ENCODE results near the gene COL5A1.

Gene COL5A1

DNA sequence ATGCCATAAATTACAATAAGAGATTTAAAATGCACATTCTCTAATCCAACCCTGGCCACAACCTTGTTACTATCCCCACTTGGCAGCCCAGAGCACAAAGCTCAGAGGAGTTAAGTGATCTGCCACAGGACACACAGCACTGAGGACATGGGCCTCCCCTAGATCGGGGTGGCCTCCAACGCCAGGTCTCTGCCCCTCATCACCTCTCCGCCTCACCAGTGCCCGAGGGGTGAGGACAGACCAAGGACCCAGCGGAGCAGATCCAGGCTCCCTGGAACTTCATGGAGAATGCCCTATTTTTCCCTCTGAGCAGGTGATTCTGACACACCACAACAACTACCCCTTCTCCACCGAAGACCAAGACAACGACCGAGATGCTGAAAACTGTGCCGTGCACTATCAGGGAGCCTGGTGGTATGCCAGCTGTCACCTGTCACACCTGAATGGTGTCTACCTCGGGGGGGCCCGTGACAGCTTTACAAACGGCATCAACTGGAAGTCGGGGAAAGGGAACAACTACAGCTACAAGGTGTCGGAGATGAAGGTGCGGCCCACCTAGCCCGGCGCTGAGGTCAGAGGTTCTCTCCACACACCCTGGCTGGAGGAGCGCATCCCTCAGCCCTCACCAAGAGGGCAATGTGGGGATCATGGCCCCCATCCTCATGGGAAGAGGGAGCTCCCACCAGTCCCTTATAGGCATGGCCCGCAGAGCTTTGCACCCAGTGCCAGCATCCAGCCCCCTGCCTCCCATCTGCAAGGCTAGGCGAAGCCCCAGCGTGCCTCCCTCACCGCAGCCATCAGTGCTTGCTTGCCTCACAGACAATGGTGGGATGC, 226.5 kb downstream of the COL5A1 start:
- DNase-seq, result no peak

DNA sequence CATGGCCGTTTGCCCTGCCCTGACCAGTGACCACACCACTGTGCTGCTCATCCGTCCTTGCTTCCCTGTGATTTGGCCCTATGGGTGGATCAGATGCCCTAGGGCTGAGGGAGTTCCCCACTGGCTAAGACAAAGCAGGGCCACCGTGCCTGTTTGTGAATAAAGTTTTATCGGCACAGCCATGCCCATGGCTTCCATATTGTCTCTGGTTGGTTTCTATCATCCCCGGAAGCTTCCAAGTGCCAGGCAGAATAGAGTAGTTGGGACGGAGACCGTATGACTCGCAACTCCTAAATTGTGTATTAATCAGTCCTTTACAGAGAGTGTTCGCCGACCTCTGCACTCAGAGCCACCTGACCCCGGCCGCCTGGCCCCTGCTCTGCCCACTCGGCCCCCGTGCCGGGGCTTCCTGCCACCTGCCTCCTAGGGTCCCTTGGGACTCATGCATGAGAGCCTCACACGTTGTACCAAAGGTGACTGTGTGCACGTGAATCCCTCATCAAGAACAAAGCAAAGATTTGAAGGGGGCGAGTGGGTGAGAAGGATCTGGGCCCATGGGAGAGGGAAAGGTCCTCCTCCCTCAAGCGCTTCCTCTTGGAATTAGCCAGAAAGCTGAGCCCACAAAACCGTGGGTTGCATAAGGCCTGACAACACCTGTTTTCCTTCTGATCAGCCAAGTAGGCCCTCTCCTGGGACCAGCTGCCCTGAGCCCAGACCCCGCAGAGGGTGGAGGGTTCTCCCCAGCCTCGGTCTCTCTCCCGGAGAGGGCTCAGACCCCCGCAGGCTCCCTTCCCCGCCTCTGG, 227.3 kb downstream of the COL5A1 start:
- no peak for DNase-seq

DNA sequence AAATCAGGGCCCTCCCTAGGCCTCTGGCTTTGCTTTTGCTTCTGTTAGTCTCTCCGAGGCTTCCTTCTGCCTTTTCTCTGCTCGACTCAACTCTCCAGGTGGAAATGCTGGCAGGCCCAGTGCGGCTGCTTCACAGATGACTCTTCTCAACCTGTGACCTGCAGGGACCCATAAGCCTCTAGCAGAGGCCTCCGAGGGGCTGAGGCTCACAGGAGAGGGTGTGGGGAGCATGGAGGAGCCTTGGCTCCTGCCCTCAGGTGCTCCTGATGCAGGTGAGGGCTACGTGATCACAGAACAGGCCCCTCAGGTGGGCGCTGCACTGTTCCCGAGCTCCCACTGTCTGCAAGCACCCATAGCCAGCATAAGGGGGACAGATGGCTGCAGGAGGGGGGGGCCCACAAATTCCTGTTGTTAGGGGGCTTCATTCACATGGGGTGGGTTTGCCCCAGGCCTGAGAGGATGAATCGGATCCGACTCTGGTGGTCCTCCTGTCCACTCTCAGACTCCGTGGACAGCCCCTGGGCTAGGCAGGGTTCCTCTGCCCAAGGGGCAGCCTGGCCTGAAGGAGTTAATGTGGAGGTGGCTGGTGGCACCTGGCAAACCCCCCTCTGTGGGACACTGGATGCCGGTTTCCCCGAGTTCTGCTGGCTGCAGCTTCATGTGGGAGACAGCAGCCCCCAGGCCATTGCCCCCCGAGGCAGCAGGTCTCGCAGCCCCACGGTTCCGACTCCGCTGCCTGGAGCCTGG, 228.1 kb downstream of the COL5A1 start:
- no peak for DNase-seq

DNA sequence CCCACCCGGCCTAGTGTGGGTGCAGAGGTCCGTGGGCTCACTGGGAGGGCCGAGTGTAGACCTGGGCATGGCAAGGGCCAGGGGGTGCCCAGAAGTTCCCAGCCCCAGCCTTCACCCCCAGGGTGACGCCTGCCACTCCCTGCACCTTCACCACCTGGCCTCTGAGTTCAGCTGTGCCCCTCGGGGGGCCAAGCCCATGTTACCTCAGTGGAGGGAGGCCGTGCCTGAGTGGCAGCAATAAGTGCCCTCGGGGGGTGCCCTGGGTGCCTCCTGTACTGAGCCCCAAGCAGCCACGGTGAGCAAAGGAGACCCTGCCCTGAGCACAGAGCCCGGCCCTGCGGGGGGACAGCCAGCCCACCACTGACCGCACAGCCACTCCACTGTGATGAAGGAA, 228.7 kb downstream of the COL5A1 start:
- DNase-seq, result no peak

DNA sequence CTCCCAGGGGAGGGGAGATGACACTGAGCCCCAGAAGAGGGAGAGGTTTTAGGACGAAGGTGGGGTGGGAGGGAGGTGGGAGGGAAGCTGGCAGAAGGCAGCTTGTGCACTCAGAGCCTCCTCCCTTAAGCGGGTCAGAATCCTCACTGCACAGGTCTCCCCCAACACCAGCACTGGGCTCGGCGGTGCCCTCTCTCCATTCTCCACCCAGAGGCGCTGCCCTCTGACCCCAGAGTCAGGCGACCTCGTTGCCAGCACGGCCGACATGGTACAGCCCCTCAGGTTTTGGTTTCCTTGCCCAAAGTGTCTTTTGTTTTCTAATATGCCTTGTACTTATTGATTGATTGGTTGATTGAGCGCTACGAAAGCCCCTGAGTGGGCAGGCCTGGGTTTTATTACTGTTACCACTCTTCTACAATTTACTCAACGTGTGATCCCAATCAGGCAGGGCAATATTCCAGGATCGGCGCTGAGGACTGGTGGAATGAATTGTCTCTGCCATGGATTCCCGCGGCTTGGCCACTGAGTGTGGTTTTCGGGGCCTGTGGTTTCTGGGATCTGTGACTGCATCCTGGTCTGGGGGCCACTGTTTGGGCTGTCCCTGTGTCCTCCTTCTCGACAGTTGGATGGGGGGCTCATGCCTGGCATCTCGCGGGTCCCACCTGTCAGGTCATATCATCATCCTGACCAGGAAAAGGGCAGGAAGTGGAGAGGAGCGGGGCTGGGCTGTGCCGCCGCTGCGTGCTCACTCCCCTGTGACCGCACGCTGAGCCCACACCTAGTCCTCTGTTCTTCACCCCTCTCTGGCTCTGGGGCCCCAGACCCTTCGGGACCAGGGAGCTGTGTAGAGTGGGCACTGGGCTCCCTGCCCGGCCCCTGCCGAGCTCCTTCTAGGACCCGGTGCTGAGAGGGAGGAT, 229.4 kb downstream of the COL5A1 start:
- DNase-seq, result no peak

DNA sequence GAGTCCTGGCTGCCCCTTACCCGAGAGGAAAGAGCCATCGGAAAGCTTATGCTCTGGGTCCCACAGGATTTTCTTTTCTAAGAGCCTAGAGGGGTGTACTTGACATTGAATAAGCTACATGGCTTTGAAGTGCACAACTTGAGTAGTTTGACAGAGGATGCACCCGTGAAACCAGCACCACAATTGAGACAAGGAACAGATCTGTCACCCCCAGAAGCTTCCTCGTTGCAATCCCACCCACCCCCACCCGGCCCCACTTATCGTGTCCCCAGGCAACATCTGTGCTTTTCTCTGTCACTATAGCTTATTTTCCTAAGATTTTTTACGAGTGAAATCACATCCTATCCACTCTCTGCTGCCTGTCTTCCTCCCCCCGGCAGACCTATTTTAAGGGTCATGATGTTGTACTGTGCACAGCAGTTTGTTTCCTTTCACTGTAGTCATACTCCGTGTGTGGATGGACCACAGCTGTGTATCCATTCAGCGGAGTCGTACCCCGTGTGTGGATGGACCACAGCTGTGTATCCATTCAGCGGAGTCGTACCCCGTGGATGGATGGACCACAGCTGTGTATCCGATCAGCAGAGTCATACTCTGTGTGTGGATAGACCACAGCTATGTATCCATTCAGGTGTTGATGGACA, 230.2 kb downstream of the COL5A1 start:
- DNase-seq, result no peak

DNA sequence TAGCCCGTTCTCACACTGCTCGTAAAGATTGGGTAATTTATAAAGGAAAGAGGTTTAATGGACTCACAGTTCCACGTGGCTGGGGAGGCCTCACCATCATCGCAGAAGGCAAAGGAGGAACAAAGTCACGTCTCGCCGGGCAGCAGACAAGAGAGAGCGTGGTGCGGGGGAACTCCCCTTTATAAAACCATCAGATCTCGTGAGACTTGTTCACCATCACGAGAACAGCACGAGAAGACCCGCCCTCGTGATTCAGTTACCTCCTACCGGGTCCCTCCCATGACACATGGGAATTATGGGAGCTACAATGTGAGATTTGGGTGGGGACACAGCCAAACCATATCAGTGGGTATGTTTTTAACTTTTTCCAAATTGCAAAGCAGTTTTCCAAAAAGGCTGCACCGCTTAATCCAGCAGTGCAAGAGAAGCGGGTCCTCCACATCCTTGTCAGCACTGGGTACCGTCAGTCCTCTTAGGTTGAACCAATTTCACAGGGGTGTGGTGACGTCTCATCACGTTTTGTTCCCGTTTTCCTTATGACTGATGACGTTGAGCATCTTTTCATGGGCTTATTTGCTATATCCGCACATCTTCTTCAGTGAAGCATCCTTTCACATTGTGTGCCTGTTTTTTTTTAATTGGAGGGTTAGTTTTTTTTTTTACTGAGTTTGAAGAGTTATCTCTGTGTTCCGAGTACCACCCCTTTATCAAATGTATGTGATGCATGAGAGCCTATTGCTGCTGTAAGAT, 231.1 kb downstream of the COL5A1 start:
- DNase-seq, result no peak

DNA sequence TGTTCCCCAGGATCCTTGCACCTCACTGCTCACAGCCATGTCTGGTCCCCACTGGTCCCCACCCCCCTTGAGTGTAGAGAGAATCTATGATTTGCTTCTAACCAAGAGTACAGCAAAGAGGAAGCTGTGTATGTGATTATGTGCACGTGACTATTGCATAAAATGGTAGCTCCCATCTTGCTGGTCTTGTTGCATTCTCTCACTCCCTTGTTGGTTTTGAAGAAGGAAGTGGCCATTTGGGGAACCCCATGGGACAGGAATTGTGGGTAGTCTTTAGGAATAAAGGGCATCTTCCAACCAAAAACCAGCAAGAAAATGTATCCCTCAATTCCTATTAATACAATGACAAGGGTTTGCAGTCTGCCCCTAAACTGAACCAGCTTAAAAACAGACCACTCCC, 233.8 kb downstream of the COL5A1 start:
- DNase-seq, result no peak

DNA sequence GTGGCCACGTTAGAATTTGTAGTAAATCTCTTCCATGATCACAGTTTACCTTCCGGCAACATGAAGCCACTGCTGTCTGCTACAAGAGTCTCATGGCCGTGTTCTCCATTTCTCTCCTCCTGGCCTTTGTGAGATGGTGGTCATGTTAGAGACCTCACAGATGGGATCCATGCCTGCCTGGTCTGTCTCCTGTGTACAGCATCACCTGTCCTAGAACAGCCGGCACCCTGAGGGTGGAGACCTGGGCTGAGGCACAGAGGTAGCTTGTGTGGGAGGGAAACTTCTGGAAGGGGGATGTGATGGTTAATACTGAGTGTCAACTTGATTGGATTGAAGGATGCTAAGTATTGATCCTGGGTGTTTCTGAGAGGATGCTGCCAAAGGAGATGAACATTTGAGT, 235.9 kb downstream of the COL5A1 start:
- no peak for DNase-seq

DNA sequence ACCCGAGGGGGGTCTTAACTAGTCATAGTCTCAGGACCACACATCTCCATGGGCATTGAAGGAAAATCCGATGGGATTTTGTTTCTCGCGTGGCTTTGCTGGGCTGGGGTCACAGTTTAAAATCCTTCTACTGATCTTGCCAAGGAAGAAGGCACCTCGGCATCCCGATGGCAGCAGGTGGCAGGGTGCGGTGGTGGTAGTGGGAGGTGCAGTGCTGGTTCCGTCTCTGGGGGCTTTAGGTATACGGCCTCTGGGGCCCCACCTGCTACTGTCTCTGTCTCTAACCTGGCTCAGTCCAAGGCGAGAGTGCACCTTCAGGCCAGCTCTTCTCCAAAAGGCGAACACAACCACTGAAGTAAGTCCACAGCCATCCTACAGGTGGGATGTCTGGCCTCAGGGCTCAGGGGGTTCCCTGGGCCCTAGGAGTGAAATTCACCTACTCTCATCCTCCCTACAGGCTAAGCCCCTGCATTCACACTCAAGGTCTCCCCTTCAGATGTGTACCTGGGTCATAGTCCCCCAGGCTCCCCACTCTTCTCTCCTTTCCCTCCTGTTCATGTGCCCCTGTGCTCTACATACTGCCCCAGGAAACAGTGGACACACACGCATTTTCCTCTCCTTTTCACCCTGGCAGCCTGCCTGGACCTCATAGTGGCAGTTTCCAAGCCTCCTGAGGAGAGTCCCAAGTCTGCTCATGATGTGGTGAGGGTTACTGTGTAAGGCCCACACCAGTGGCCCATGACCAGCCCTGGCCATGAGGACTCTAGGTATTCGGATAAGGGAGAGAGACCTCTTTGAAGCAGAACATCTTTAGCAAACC, 238.3 kb downstream of the COL5A1 start:
- DNase-seq, result peak; percentile 1

DNA sequence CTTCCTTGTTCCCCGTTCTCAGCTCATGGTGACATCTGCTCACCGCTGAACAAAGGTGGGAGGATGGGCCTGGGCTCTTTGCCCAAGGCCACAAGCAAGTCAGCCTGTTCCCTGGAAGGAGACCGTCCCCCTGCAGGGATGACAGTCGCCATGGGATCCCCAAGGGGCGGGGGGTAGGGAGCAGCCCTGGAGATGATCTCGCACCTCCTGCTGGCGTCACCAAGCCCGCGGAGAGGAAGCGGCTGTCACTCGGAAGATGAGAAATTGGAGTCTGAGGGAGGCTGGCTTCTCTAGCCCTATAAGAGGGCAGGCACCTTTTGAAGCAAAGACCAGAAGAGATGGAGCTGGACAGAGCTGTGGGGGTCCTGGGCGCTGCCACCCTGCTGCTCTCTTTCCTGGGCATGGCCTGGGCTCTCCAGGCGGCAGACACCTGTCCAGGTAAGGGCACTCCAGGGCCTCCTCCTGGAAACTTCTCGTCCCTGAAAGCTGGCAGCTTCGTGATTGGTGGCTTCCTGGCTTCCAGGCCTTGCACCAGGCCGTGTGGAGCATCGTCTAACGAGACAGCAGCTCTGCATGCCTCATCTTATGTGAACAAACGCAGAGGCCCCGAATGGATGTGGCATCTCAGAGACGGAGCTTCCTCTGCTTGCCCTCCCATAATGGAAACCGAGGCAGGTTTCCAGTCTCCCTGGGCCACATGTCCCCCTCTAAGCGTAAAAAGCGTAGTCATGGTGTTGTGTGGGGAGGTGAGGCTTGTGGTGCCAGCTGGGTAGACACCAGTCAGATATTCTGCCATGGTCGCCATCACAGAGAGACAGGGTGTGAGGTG, 239.1 kb downstream of the COL5A1 start, which contains the start of gene FCN2:
Gene FCN2 (plus strand): TSS at position 327 of the 829 bp plus-strand sequence. CDS start 12 bp downstream, at position 339.
- no peak for DNase-seq

DNA sequence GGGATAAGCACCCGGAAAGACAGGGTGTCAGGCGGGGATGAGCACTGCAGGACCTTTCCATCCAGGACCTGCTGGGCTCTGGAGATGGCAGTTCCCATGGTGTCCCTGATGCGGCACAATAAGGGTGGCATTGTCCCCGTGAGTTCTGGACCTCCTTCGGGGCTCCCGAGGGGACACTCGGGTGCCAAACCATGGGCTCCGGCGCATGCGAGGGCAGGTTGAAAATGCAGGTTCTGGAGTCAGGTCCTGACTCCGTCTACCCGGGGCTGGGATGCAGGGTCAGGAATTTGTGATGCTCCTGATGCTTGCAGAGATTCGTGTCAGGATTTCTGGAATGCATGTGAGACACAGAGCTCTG, 239.7 kb downstream of the COL5A1 start:
- DNase-seq, result no peak

DNA sequence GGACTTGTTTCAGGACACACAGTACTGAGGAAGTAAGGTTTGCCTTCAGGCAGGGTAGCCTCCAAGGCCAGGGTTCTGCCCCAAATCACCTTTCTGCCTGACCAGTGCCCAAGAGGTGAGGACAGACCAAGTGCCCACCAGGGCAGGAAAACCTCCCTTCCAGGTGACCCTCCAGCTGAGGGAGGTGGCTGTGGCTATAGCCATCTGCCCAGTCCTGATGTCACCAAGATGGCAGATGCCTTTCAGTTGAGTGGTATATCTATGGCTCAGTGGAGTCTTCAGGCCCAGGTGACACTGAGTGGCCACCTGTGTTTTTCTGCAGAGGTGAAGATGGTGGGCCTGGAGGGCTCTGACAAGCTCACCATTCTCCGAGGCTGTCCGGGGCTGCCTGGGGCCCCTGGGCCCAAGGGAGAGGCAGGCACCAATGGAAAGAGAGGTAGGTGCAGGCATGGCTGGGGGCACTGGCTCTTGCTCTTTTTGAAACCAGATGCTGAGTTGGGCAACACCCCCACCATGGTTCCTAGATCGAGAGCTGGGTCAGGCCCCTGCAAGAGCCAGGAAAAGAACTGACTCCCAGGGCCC, 240.7 kb downstream of the COL5A1 start:
- DNase-seq, result no peak

DNA sequence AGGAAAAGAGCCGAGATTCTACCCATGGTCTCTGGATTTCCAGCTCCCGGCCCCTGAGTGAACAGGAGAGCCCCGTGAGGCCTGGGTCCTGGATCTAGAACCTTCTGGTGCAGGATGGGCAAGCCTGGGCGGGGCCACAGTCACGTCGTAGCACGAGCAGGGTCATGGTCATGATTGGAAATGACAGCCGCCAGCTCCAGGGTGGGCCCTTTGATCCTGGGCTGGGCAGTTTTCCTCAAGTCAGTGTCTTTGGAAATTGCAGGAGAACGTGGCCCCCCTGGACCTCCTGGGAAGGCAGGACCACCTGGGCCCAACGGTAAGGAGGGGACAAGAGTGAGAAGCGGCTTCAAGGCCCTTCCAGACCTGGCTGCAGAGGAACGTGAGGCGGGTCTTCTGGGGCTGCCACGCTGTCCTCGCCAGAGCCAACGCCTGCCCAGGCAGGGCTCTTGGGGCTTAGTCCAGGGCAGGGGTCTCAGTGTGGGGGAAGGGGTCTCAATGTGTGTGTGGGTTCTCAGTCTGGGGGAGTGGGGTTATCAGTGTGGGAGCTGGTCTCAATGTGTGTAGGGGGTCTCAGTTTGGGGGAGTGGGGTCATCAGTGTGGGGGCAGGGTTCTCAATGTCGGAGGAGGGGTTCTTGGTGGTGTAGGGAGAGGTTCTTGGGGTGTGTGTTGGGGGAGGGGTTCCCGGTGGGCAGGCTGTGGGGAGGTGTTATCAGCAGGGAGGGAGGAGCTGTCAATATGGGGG, 241.6 kb downstream of the COL5A1 start:
- DNase-seq, result no peak

DNA sequence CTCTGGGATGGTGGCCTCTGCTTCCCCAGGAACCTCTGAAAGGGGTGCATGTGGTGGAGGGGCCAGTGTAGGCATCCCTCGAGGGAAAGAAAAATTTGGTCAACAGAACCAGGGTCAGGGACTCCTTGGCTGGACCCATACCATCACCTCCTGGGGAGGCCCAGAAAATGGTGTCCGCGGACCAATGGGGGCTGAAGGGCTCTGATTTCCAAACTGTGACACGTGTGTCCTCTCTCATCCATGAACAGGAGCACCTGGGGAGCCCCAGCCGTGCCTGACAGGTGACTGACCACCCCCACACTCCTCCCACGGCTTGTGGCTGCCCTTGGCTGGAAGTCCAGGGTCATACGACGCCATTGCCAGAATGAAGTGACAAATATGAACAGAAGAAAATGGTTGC, 242.9 kb downstream of the COL5A1 start:
- no peak for DNase-seq

DNA sequence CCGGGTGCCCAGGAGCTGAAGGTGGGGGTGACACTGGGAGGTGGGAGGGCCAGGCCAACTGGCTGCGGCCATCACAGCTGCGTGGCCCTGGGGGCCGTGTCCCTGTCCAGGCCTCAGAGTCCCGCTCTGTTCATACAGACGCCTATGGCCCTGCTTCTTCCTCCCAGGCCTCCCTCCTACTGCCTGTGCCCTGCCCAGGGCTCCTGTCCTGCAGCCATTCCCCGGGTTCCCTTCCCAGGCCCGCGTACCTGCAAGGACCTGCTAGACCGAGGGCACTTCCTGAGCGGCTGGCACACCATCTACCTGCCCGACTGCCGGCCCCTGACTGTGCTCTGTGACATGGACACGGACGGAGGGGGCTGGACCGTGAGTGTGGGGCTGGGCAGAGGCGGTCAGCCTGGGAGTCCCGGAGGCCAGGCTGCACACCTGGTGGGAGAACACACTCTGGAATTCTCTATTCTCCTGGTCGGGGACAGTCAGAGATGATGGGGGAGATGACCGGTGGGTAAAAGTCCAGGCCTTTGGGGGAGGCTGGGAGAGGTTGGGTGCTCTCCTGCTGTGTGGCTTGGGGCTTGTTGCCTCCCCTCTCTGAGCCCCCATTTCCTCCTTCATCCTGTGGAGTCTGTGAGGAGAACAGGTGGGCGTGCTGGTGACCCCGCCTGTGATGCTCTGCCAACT, 243.5 kb downstream of the COL5A1 start:
- no peak for DNase-seq

DNA sequence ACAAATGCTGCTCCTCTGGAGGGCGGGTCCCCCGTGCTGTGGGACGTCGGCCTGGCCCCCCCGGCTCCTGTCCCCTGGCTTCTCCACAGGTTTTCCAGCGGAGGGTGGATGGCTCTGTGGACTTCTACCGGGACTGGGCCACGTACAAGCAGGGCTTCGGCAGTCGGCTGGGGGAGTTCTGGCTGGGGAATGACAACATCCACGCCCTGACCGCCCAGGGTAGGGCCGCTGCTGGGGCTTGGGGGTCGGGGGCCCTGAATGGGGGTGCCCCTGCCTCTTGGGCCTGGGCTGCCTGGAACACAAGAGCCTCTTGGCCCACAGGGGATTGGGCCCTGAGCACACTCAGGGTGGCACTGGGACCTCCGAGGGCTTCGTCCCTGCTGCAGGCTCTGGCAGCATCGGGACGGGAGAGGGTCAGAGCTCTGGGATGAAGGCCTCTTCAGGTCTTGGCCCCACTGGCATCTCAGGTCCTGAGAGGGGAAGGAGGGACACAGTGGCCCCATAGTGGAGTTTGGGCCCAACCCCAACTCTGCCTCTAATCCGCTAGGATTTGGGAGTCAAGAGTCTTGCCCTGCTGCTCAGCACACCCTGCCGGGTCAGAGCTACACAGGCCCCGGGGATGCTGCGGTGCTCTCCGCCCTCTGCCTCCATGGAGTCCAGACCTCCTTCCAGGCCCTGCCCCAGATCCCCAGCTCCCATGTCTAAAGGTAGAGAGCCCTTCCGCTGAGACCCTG, 244.2 kb downstream of the COL5A1 start:
- peak; percentile 3 for DNase-seq

Data from activated CD4-positive, alpha-beta T cell treated with anti-CD3 and anti-CD28 coated beads for 1 hour (primary cell).